Endothelial cell (in vitro differentiated cells): ENCODE results near the gene PPIG. TPM values are rescaled to one million over a fixed set of nuclear protein-coding genes. Genes with fewer than 3 reads are reported as not detected.
A peak's percentile ranks its signal among the peaks of the same experiment; 100 is the strongest.

Experiments used
- DNase-seq: peaks from one replicate; pipeline ENCODE4 v3.0.0; 2021; ENCODE audit warnings: low spot score
- H3K27ac Mint-ChIP-seq: one replicate; pipeline ENCODE4 v1.8.0; 2021; ENCODE audit warnings: mixed read lengths, inconsistent platforms; ENCODE audit not compliant: unreplicated experiment
- H3K27me3 Mint-ChIP-seq: one replicate; pipeline ENCODE4 v1.8.0; 2021; ENCODE audit warnings: mild to moderate bottlenecking, moderate library complexity, mixed read lengths, inconsistent platforms; ENCODE audit not compliant: unreplicated experiment
- H3K36me3 Mint-ChIP-seq: one replicate; pipeline ENCODE4 v1.8.0; 2021; ENCODE audit warnings: mild to moderate bottlenecking, low read depth, mixed read lengths, inconsistent platforms; ENCODE audit not compliant: unreplicated experiment
- H3K4me1 Mint-ChIP-seq: one replicate; pipeline ENCODE4 v1.8.0; 2021; ENCODE audit warnings: mild to moderate bottlenecking, mixed read lengths, inconsistent platforms; ENCODE audit not compliant: unreplicated experiment
- H3K4me3 Mint-ChIP-seq: one replicate; pipeline ENCODE4 v1.8.0; 2021; ENCODE audit warnings: mild to moderate bottlenecking, mixed read lengths, inconsistent platforms; ENCODE audit not compliant: unreplicated experiment
- H3K9me3 Mint-ChIP-seq: one replicate; pipeline ENCODE4 v1.8.0; 2021; ENCODE audit warnings: mixed read lengths, inconsistent platforms; ENCODE audit not compliant: unreplicated experiment
- CTCF ChIP-seq: fragments of 200-600 bp; sonication (generic); IDR thresholded peaks from one replicate; pipeline ENCODE4 v1.5.0; 2021; ENCODE audit warnings: antibody characterized with exemption; ENCODE audit not compliant: unreplicated experiment
- total RNA-seq: library from RNA; stranded (reverse); fragmentation: NEBNext Ultra II Directional; extraction: Animal tissue kit (Norgen Biotek cat#: 25700); gene quantifications from one replicate; pipeline ENCODE4 v1.2.1, GENCODE V29; 2021; ENCODE audit not compliant: unreplicated experiment

Gene PPIG
- total RNA-seq, 1 donor from 2014 or later: 50.8 TPM

DNA sequence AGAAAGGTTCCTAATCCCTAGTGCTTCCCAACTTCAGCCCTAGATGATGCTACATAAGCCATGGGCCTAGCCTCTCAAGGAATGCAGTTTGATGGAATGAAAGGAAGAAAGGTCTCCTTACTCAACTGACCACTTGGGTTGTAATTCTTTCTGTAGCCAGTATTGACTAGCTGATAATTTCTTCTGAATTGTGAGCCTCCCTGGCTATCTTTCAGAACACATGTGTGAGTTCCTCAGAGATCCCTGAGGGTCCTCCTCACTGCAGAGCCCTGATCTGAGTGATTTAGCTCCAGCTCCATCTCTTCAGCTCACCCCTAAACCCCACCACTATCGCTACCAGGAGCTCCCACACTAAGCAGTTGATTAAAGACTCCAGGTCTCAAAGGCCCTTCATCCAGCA lies 78.6 kb downstream of the PPIG start:
- no peaks in the 10 kb centered on the region for H3K27me3 Mint-ChIP-seq
- no peak for TF ChIP-seq CTCF
- no peak overlapping the region for H3K27ac Mint-ChIP-seq
- no peak overlapping the region for H3K4me3 Mint-ChIP-seq
- H3K36me3 Mint-ChIP-seq: no peaks in the 10 kb centered on the region
- no peak for DNase-seq
- no peaks in the 10 kb centered on the region for H3K9me3 Mint-ChIP-seq
- H3K4me1 Mint-ChIP-seq: peaks cover 33% of the 10 kb centered on the region

GRCh38 chr2:169663247-169663646 lies 79.1 kb downstream of the PPIG start:
- H3K4me3 Mint-ChIP-seq: no peak overlapping the region
- no peaks in the 10 kb centered on the region for H3K36me3 Mint-ChIP-seq

DNA sequence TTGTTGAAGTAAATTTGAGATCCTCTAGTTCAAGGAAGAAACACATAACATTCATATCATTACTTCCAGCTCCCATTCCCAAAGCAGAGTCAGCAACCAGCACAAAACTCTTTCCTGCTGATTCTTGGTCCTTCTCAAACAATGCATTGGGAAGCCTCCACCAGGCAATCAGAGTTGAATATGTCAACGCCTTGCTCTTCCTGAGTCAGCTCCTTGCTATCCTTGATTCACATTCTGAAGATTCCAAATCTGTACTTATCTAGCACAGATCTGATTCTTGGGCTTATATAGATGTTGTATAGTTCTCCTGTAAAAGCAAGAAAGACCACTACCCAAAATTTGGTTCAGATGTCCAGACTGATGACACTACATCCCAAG lies 80.4 kb downstream of the PPIG start:
- Mint-ChIP-seq H3K4me1 (peaks cover 23% of the 10 kb centered on the region), H3K27ac (peak overlapping the region; percentile 72), H3K36me3 (no peaks in the 10 kb centered on the region), H3K9me3 (no peaks in the 10 kb centered on the region), H3K27me3 (no peaks in the 10 kb centered on the region), H3K4me3 (no peak overlapping the region)
- TF ChIP-seq CTCF: no peak
- no peak for DNase-seq

More at GRCh38 chr2:169663247-169663646, 79.1 kb downstream of the PPIG start:
- TF ChIP-seq CTCF: no peak
- Mint-ChIP-seq H3K27ac (no peak overlapping the region), H3K4me1 (peaks cover 33% of the 10 kb centered on the region), H3K9me3 (no peaks in the 10 kb centered on the region), H3K27me3 (no peaks in the 10 kb centered on the region)
- no peak for DNase-seq

DNA sequence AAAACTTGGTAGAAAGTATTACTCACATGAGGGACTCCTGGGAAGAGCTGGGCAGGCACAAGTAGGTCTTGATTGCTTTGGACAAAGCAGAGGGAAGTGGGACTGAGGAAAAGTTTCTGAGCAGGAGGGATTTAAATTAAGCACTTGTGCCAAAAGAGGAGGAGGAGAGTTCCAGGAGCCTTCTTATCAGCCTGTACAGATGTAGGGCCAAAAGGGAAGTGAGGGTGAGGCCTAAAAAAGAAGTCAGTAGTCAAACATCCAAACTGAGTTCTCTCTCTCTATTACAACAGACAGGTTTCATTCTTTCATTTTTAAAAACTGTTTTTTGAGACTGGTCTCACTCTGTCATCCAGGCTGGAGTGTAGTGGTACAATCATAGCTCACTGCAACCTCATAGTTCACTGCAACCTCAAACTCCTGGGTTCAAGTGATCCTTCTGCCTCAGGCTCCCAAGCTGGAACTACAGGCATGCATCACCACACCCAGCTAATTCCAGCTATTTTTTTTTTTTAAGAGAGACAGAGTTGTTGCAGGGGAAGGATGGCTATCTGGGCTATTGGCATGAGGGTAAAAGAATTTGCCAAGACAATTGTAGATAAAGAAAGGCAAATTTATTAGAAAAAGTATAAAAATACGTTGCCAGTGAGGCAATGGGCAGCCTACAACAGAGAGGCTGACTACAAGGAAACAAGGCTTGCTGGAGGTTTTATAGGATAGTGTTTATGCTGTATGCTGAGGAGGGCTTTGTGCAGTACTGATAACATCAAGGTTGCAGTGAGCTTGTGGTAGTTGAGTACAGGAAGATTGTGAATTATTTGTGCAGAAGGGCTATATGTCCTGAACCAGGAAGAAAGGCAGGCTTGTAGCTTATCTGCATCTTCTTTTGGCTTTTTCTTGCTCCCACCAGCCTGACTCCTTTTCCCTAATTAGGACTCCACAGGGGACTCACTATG lies 81.1 kb downstream of the PPIG start:
- H3K27me3 Mint-ChIP-seq: no peaks in the 10 kb centered on the region
- DNase-seq: no peak
- H3K36me3 Mint-ChIP-seq: no peaks in the 10 kb centered on the region
- no peaks in the 10 kb centered on the region for H3K9me3 Mint-ChIP-seq
- no peak for TF ChIP-seq CTCF
- H3K27ac Mint-ChIP-seq: peak overlapping the region; percentile 72
- H3K4me3 Mint-ChIP-seq: no peak overlapping the region
- H3K4me1 Mint-ChIP-seq: peaks cover 19% of the 10 kb centered on the region

DNA sequence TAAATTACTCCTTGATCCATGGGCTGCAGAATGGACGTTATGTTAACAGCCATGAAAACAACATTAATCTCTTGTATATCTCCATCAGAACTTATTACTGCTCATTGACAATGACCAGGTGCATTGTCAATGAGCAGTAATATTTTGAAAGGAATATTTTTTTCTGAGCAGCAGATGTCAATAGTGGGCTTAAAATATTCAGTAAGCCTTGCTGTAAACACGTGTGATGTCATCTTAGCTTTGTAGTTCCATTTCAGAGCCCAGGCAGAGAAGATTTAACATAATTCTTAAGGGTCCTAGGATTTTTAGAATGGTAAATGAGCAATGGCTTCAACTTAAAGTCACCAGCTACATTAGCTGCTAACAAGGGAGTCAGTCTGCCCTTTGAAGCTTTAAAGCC lies 83.4 kb downstream of the PPIG start:
- Mint-ChIP-seq H3K27ac (no peak overlapping the region), H3K4me3 (no peak overlapping the region), H3K9me3 (no peaks in the 10 kb centered on the region), H3K36me3 (no peaks in the 10 kb centered on the region), H3K4me1 (peaks cover 28% of the 10 kb centered on the region), H3K27me3 (no peaks in the 10 kb centered on the region)
- DNase-seq: no peak
- no peak for TF ChIP-seq CTCF
